ENCODE results near the gene CASP12.

GRCh38 chr11:104836691-104837090, 61.6 kb downstream of the CASP12 start:
- TF ChIP-seq GATA2 (IDR thresholded peaks at IDR 0.05; ENCODE audit: low read depth, low read length) (no peak), GATA3 (IDR thresholded peaks at IDR 0.05; ENCODE audit: low read depth, low read length) (no peak)
